Osteoblast (primary cell): ENCODE results near the gene WDFY1. TPM values are rescaled to one million over a fixed set of nuclear protein-coding genes. Genes with fewer than 3 reads are reported as not detected.

Experiments used
- DNase-seq: peaks from one replicate; pipeline ENCODE4 v3.0.0; 2011; ENCODE audit warnings: low spot score, mixed read lengths; ENCODE audit not compliant: insufficient read length; ENCODE audit errors: missing footprints
- H2AFZ ChIP-seq: 2 replicates; pipeline ENCODE4 v1.6.0; 2011; ENCODE audit warnings: mild to moderate bottlenecking, low read length
- H3K27ac ChIP-seq: 2 replicates; pipeline ENCODE4 v1.5.1; 2011; ENCODE audit warnings: mild to moderate bottlenecking, low read depth, low read length, moderate library complexity
- H3K27me3 ChIP-seq: 2 replicates; pipeline ENCODE4 v1.6.0; 2012; ENCODE audit warnings: mild to moderate bottlenecking, control low read depth, inconsistent platforms, low read length, moderate library complexity; ENCODE audit not compliant: insufficient read depth
- H3K36me3 ChIP-seq: 2 replicates; pipeline ENCODE4 v1.5.1; 2011; ENCODE audit warnings: mild to moderate bottlenecking, low read length, control low read depth, moderate library complexity; ENCODE audit not compliant: insufficient read depth
- H3K4me1 ChIP-seq: 2 replicates; pipeline ENCODE4 v1.5.1; 2011; ENCODE audit warnings: mild to moderate bottlenecking, low read length, control low read depth, moderate library complexity; ENCODE audit not compliant: insufficient read depth
- H3K4me2 ChIP-seq: 2 replicates; pipeline ENCODE4 v1.6.0; 2011; ENCODE audit warnings: mild to moderate bottlenecking, low read length; ENCODE audit not compliant: insufficient read depth
- H3K4me3 ChIP-seq: fragments of 200-600 bp; sonication (generic); 3 replicates; pipeline ENCODE4 v1.5.1; 2012; ENCODE audit warnings: mild to moderate bottlenecking, low read length, inconsistent platforms; ENCODE audit not compliant: insufficient read depth
- H3K79me2 ChIP-seq: 2 replicates; pipeline ENCODE4 v1.6.0; 2012; ENCODE audit warnings: mild to moderate bottlenecking, low read length, control low read depth, inconsistent platforms; ENCODE audit not compliant: insufficient read depth
- H3K9me3 ChIP-seq: 2 replicates; pipeline ENCODE4 v1.5.1; 2011; ENCODE audit warnings: low read depth, low read length, control low read depth
- H4K20me1 ChIP-seq: 2 replicates; pipeline ENCODE4 v1.6.0; 2012; ENCODE audit warnings: mild to moderate bottlenecking, low read length, control low read depth; ENCODE audit not compliant: insufficient read depth
- CTCF ChIP-seq: IDR thresholded peaks from 2 replicates; pipeline ENCODE4 v1.5.1; 2011; ENCODE audit warnings: mild to moderate bottlenecking, low read depth, low read length, moderate library complexity; ENCODE audit errors: extremely low read depth
- total RNA-seq: library from RNA; depleted of rRNA; stranded (reverse); fragments of >200 nt; gene quantifications from 2 replicates; pipeline ENCODE4 v1.2.3, GENCODE V29; 2012

Gene WDFY1
- total RNA-seq, 1 donor = 74.6 TPM

DNA sequence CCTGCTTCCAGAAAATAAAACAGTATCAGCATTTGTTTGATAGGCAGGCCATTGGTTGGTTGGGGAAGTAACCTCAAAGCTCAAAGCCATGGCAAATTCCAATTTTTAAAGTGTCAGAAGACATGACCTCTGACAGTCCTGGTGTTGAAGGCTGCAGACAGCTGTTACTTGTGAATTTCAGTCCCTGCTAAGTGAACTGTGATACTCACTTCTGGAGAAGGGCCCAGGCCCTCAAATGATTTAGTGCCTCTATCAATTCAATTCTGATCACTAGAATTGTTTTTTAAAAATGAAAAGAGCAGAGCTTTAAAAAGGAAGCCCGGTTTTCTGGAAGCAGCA is 35.2 kb upstream of the WDFY1 start:
- no peak for DNase-seq
- H3K36me3 ChIP-seq = peaks cover 71% of the 10 kb centered on the region
- H2AFZ ChIP-seq = no peak overlapping the region
- no peaks in the 10 kb centered on the region for H3K27me3 ChIP-seq
- no peaks in the 10 kb centered on the region for H4K20me1 ChIP-seq
- H3K4me2 ChIP-seq = no peak overlapping the region
- TF ChIP-seq CTCF = no peak
- no peaks in the 10 kb centered on the region for H3K79me2 ChIP-seq
- H3K4me1 ChIP-seq = peaks cover 7% of the 10 kb centered on the region
- H3K9me3 ChIP-seq = no peaks in the 10 kb centered on the region
- no peak overlapping the region for H3K4me3 ChIP-seq
- H3K27ac ChIP-seq = no peak overlapping the region

DNA sequence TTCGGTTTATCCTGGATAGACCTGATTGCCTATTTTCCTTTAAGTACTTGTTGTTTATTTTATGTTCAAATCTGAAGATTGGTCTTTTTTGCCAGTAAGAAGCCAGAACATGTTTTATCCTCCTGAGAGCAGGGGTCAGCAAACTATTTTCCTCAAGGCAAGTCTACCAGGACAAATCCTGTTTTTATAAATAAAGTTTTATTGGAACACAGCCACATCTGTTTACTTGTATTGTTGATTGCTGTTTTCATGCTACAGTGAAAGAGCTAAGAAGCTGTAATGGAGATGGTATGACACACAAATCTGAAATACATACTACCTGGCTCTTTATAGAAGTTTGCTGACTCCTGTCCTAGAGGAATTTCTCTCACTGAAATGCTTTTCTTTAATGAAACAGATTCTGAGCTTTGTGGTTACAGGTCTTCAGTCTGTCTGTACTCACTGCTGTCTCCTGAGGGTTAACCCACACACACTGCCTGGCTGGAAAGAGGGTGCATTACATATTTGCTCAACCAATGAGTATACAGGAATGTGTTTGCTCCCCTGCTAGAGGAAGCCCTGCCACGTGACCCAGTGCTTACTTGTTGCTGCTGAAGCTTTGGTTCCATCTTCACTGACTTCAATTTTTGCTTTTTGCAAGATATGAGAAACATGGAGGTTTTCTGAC is 34.7 kb upstream of the WDFY1 start:
- no peaks in the 10 kb centered on the region for H3K79me2 ChIP-seq
- H3K4me2 ChIP-seq = no peak overlapping the region
- no peak for DNase-seq
- H3K4me1 ChIP-seq = peaks cover 7% of the 10 kb centered on the region
- no peaks in the 10 kb centered on the region for H3K27me3 ChIP-seq
- no peaks in the 10 kb centered on the region for H3K9me3 ChIP-seq
- no peak overlapping the region for H3K27ac ChIP-seq
- peaks cover 75% of the 10 kb centered on the region for H3K36me3 ChIP-seq
- no peak overlapping the region for H3K4me3 ChIP-seq
- TF ChIP-seq CTCF = no peak
- no peak overlapping the region for H2AFZ ChIP-seq
- H4K20me1 ChIP-seq = no peaks in the 10 kb centered on the region

DNA sequence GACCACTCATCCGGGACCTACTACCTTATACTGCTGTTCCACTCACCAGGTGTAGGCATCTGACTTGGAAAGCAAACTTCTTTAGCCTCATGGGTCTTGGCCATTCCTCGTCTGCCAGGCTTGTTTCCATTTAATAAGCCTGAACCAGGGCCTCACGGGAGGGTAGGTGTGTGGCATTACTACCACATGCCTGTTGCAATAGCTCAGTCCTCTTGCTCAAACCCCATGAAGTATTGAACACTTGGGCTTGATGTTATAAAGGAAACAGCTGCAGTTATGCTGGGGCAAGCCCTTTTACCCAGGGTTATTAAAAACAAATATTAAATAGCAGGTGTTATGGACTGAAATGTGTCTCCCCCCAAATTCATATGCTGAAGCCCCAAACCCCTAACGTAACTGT is 33.3 kb upstream of the WDFY1 start:
- Histone ChIP-seq H2AFZ (no peak overlapping the region), H3K36me3 (peaks cover 66% of the 10 kb centered on the region), H3K79me2 (no peaks in the 10 kb centered on the region), H3K4me3 (no peak overlapping the region), H3K4me1 (peaks cover 7% of the 10 kb centered on the region), H3K9me3 (no peaks in the 10 kb centered on the region), H3K27me3 (no peaks in the 10 kb centered on the region), H3K27ac (no peak overlapping the region), H3K4me2 (no peak overlapping the region), H4K20me1 (no peaks in the 10 kb centered on the region)
- TF ChIP-seq CTCF = no peak
- DNase-seq = no peak

DNA sequence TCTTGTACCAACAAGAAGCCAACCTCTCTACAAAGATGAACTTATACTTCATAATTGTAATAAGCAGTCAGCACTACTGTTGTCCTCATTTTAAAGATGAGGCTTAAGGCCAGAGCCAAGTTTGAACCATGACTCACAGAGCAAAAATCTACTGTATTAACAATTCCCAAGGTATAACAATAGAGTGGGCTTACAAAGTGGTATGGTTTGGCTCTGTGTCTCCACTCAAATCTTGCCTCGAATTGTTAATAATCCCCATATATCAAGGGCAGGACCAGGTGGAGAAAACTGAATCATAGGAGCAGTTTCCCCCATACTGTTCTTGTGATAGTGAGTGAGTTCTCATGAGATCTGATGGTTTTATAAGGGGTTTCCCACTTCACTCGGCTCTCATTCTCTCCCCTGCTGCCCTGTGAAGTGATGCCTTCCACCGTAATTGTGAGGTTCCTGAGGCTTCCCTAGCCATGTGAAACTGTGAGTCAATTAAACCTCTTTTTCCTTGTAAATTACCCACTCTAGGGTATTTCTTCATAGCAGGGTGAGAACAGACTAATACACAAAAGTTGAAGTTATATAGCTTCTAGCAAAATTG is 31.6 kb upstream of the WDFY1 start:
- no peaks in the 10 kb centered on the region for H3K9me3 ChIP-seq
- no peak overlapping the region for H3K4me3 ChIP-seq
- H4K20me1 ChIP-seq = no peaks in the 10 kb centered on the region
- peaks cover 50% of the 10 kb centered on the region for H3K36me3 ChIP-seq
- no peaks in the 10 kb centered on the region for H3K79me2 ChIP-seq
- no peaks in the 10 kb centered on the region for H3K27me3 ChIP-seq
- peak overlapping the region; percentile 32 for H3K27ac ChIP-seq
- TF ChIP-seq CTCF = no peak
- peaks cover 7% of the 10 kb centered on the region for H3K4me1 ChIP-seq
- DNase-seq = peak; percentile 66
- H2AFZ ChIP-seq = no peak overlapping the region
- no peak overlapping the region for H3K4me2 ChIP-seq
